Gastroesophageal sphincter (tissue), 4 donors: Measurements from ENCODE around the gene TPSD1. TPM values are rescaled to one million over a fixed set of nuclear protein-coding genes. Genes with fewer than 3 reads are reported as not detected.

Source experiments
- ATAC-seq: fragments of 150-250 bp; one replicate; pipeline ENCODE4 v1.9.1; 2016; ENCODE audit warnings: mild to moderate bottlenecking, moderate library complexity
- H3K27ac ChIP-seq, 4 donors: fragments of 200-600 bp; sonication (generic) in 3 of 4; 1 replicate in 3 of 4; 2 replicates in 1 of 4; pipeline ENCODE4 v1.5.1; 2016 to 2019
- H3K27me3 ChIP-seq: fragments of 200-600 bp; sonication (generic); one replicate; pipeline ENCODE4 v1.5.1; 2019
- H3K36me3 ChIP-seq, 2 donors: fragments of 200-600 bp; sonication (generic); one replicate each; pipeline ENCODE4 v1.5.1; 2019; ENCODE audit warnings: control low read depth in 1 of 2
- H3K4me1 ChIP-seq, 3 donors: fragments of 200-600 bp; sonication (generic); 1 replicate in 2 of 3; 2 replicates in 1 of 3; pipeline ENCODE4 v1.5.1; 2016 to 2019; ENCODE audit warnings: control low read depth in 2 of 3
- H3K4me3 ChIP-seq, 2 donors: fragments of 200-600 bp; sonication (generic); one replicate each; pipeline ENCODE4 v1.5.1; 2019; ENCODE audit warnings: mild to moderate bottlenecking in 1 of 2, moderate library complexity in 1 of 2
- H3K9me3 ChIP-seq, 3 donors: fragments of 200-600 bp; sonication (generic); one replicate each; pipeline ENCODE4 v1.5.1; 2017 to 2019; ENCODE audit warnings: control low read depth in 2 of 3
- EP300 ChIP-seq: sonication (generic); formaldehyde crosslinking; IDR thresholded peaks from one replicate; pipeline ENCODE4 v1.6.1; 2017; ENCODE audit warnings: antibody characterized with exemption, mild to moderate bottlenecking
- POLR2A ChIP-seq, 2 donors: fragments of 450-650 bp; IDR thresholded peaks; one replicate each; pipeline ENCODE4 v1.6.1; 2017; ENCODE audit warnings: antibody characterized with exemption in 2 of 2, mild to moderate bottlenecking in 2 of 2, moderate library complexity in 1 of 2
- POLR2AphosphoS5 ChIP-seq: sonication (generic); formaldehyde crosslinking; IDR thresholded peaks from one replicate; pipeline ENCODE4 v1.6.1; 2017; ENCODE audit warnings: antibody characterized with exemption
- WGBS, 2 donors: methylation state at CpG; one replicate each; pipeline ENCODE4 v1.1.5; 2018; ENCODE audit warnings: low coverage in 1 of 2; 5-methylcytosine and 5-hydroxymethylcytosine counted together
- total RNA-seq, 4 donors: library from RNA; depleted of rRNA; stranded (reverse); fragments of >200 nt; gene quantifications; one replicate each; pipeline ENCODE4 v1.1.0, GENCODE V29; 2016
- TF ChIP-seq, protein P1 (sequence below), 4 experiments: fragments of 200-600 bp in 2 of 4; fragments of 450-650 bp in 2 of 4; sonication (generic) in 1 of 4; IDR thresholded peaks; one replicate each; pipeline ENCODE4 v1.5.1; 2017 to 2019; ENCODE audit warnings: antibody characterized with exemption in 4 of 4, mild to moderate bottlenecking in 2 of 4, moderate library complexity in 2 of 4

The TPSD1 gene
- total RNA-seq, 4 donors from 2014 or later = 2.8 to 6.4 (median 3.7) TPM; not detected in 1

DNA sequence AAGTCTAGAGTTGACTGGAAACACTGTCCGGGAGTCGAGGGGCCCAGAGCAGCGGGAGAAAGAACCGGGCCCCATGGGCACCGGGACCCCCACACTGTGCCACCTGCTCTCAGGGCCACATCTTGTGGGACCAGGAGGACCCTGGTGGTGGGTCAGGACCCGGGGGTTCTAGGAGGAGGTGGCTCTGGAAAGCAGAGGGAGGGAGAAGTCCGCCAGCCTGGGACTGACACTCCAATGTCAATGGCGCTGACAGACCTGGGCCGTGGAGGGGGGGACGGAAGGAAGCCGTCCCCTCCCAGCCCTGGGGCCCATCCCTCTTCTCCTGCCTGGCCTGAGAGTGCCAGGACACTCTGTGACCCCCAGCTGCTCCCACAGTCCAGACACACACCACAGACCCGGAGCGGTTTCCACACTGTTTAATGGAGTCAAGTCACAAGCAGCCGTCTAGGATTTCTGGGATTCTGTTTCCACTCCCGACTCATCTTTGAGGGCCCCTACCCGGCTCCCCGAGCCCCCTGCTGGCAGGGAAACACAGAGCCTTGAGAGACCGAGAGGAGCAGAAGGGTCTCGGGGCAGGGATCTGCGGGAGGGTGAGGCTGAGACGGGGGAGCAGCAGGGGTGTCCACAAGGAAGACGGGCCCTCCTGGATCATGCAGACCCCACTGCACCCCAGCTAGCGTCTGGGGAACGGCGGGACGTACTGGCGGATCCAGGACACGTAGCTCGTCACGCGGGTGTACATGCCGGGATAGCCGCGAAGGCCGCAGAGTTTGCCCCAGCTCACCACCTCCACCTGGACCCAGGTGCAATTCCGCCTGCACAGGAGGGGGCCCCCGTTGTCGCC lies 30.0 kb downstream of the TPSD1 start:
- ATAC-seq = no peak
- Histone ChIP-seq H3K36me3 (no peaks in the 10 kb centered on the region), H3K27me3 (peaks cover 95% of the 10 kb centered on the region), H3K27ac (no peak overlapping the region), H3K9me3 (no peaks in the 10 kb centered on the region), H3K4me1 (peaks cover 0 to 20% (median 0%) of the 10 kb centered on the region in 3 donors), H3K4me3 (no peak overlapping the region)
- TF ChIP-seq, protein P1, sequence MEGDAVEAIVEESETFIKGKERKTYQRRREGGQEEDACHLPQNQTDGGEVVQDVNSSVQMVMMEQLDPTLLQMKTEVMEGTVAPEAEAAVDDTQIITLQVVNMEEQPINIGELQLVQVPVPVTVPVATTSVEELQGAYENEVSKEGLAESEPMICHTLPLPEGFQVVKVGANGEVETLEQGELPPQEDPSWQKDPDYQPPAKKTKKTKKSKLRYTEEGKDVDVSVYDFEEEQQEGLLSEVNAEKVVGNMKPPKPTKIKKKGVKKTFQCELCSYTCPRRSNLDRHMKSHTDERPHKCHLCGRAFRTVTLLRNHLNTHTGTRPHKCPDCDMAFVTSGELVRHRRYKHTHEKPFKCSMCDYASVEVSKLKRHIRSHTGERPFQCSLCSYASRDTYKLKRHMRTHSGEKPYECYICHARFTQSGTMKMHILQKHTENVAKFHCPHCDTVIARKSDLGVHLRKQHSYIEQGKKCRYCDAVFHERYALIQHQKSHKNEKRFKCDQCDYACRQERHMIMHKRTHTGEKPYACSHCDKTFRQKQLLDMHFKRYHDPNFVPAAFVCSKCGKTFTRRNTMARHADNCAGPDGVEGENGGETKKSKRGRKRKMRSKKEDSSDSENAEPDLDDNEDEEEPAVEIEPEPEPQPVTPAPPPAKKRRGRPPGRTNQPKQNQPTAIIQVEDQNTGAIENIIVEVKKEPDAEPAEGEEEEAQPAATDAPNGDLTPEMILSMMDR (IDR thresholded peaks at IDR 0.05) = no peak
- TF ChIP-seq POLR2AphosphoS5 = no peak
- TF ChIP-seq POLR2A (IDR thresholded peaks at IDR 0.05) = no peak
- 53 to 80% methylated on average over 4 to 6 of the region's 38 CpGs for WGBS, 2 donors

DNA sequence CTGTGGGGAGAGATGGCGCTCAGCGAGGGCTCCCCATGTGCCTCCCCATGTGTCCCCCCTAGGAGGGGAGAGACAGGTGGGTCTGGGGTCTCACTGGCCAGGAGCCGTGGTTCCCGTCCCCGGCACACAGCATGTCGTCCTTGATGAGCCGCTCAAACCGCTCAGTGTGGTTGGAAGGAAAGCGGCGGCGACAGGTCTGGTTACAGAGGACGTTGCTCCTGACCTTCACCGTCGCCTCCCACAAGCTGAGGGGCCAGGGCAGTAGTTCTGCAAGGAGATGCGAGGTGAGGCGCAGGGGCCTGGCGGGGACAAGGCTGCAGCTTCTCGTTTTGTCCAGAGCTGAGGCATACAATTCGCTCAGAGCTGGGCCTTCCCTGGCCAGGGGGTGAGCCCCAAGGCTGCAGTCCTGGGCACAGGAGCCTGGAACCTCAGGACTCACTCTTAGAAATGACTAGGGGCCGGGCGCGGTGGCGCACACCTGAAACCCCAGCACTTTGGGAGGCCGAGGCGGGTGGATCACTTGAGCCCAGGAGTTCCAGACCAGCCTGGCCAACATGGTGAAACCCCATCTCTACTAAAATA lies 30.7 kb downstream of the TPSD1 start:
- H3K27me3 ChIP-seq = peaks cover 99% of the 10 kb centered on the region
- H3K36me3 ChIP-seq = no peaks in the 10 kb centered on the region
- no peak overlapping the region for H3K27ac ChIP-seq
- no peak overlapping the region for H3K4me3 ChIP-seq
- H3K4me1 ChIP-seq = peaks cover 0 to 20% (median 0%) of the 10 kb centered on the region in 3 donors
- ATAC-seq = no peak
- no peak for TF ChIP-seq POLR2AphosphoS5
- TF ChIP-seq EP300 = no peak
- TF ChIP-seq POLR2A (IDR thresholded peaks at IDR 0.05) = no peak
- TF ChIP-seq, protein P1 (IDR thresholded peaks at IDR 0.05) = no peak
- no CpG with 5 or more reads among the region's 25 CpGs for WGBS, 2 donors
- H3K9me3 ChIP-seq = no peaks in the 10 kb centered on the region

DNA sequence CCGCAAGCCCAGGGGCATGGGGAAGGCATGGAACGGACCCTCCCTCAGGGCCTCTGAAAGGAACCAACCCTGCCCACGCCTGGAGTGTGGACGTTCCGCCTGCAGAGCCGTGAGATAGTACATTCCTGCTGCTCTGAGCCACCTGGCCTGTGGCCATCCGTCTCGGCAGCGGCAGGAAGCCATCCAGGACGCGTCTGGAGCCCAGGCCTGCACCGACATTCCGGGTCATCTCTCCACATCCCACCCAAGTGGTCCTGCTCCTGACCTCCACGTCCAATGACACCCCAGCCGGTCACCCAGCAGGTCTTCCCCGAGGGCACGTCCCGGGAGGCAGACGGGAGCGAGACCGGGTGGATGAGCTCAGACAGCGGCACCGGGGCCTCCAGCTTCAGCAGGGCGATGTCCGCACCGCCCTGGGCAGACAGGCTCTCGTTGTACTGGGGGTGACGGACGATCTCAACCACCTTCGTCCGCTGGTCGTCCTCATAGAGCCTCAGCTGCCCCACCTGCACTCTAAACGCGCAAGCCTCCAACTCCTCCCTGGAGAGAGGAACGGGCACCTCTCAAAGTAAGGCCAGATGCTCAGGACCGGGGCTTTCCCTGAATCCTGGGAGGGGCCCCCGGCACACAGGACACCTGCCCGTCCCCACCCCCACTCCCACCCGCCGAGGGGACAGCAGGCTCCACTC lies 32.3 kb downstream of the TPSD1 start:
- Histone ChIP-seq H3K27ac (no peak overlapping the region), H3K9me3 (no peaks in the 10 kb centered on the region), H3K4me3 (no peak overlapping the region), H3K4me1 (peaks cover 0 to 20% (median 0%) of the 10 kb centered on the region in 3 donors), H3K36me3 (no peaks in the 10 kb centered on the region), H3K27me3 (peaks cover 98% of the 10 kb centered on the region)
- no peak for ATAC-seq
- WGBS, 2 donors = 60% methylated on average over 1 of the region's 40 CpGs; no CpG with 5 or more reads in 1 of the 2 donors
- TF ChIP-seq, protein P1 (IDR thresholded peaks at IDR 0.05) = no peak
- TF ChIP-seq EP300 (no peak), POLR2A (IDR thresholded peaks at IDR 0.05) (no peak), POLR2AphosphoS5 (no peak)

DNA sequence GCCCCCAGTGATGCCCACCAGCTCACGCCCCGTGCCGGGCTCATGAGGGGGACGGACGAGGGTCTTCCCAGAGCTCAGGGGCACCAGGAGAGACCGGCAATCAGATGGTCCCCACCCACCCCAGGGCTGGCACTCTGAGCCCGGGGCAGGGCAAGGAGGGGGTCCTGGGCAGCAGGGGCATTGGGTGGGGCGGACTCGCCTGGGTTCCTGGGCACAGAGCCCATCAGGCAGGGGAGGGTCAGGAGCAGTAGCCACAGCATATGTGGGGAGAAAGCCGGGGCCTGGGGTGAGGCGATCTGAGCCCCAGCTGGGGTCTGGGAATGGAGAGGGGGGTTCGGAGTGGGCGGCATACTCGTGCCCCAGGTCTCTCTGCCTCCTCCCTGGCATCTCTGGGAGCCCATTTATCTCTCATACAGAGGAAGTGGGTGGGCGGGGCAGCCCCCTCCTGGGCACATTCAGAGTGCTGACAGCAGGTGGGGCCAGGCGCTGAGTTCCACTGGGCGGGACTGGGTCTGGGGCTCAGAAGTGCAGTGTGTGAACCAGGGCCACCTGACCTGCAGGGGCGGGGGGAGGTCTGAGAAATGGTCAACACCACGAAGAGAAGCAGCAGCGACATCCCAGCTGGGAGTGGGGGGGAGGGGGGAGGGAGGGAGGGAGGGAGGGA lies 33.1 kb downstream of the TPSD1 start:
- H3K9me3 ChIP-seq = no peaks in the 10 kb centered on the region
- no peak for ATAC-seq
- H3K4me1 ChIP-seq = peaks cover 0 to 20% (median 0%) of the 10 kb centered on the region in 3 donors
- H3K27ac ChIP-seq = no peak overlapping the region
- 0 to 28% methylated on average over 1 to 4 of the region's 20 CpGs for WGBS, 2 donors
- H3K4me3 ChIP-seq = no peak overlapping the region
- no peak for TF ChIP-seq POLR2AphosphoS5
- TF ChIP-seq, protein P1 (IDR thresholded peaks at IDR 0.05) = no peak
- no peak for TF ChIP-seq POLR2A (IDR thresholded peaks at IDR 0.05)
- no peak for TF ChIP-seq EP300
- peaks cover 98% of the 10 kb centered on the region for H3K27me3 ChIP-seq
- H3K36me3 ChIP-seq = no peaks in the 10 kb centered on the region
